Neural progenitor cell (in vitro differentiated cells): ENCODE measurements around the gene SIVA1. TPM values are rescaled to one million over a fixed set of nuclear protein-coding genes. Genes with fewer than 3 reads are reported as not detected.

Source experiments
- DNase-seq: peaks from one replicate; pipeline ENCODE4 v3.0.0-alpha.2; 2016; ENCODE audit warnings: low spot score
- H2AFZ ChIP-seq: fragments of 200-600 bp; sonication (generic); replicated peaks from 2 replicates; pipeline ENCODE4 v1.6.1; 2016; ENCODE audit warnings: antibody characterized with exemption
- H3F3A ChIP-seq: fragments of 200-600 bp; sonication (generic); 2 replicates; pipeline ENCODE4 v1.6.1; 2016; ENCODE audit warnings: antibody characterized with exemption, low read depth
- H3K27ac ChIP-seq: fragments of 200-600 bp; sonication (generic); 2 replicates; pipeline ENCODE4 v1.5.1; 2016; ENCODE audit warnings: mild to moderate bottlenecking
- H3K27me3 ChIP-seq: fragments of 200-600 bp; sonication (generic); 2 replicates; pipeline ENCODE4 v1.6.1; 2016; ENCODE audit warnings: mild to moderate bottlenecking, moderate library complexity
- H3K36me3 ChIP-seq: fragments of 200-600 bp; sonication (generic); 2 replicates; pipeline ENCODE4 v1.5.1; 2016
- H3K4me1 ChIP-seq: fragments of 200-600 bp; sonication (generic); 2 replicates; pipeline ENCODE4 v1.6.1; 2016; ENCODE audit warnings: mixed run types
- H3K4me2 ChIP-seq: fragments of 200-600 bp; sonication (generic); 2 replicates; pipeline ENCODE4 v1.6.1; 2016
- H3K4me3 ChIP-seq: fragments of 200-600 bp; sonication (generic); 2 replicates; pipeline ENCODE4 v1.5.1; 2016
- H3K79me2 ChIP-seq: fragments of 200-600 bp; sonication (generic); 2 replicates; pipeline ENCODE4 v1.6.1; 2016; ENCODE audit warnings: low read depth
- H3K9ac ChIP-seq: fragments of 200-600 bp; sonication (generic); 2 replicates; pipeline ENCODE4 v1.6.1; 2016
- H3K9me3 ChIP-seq: fragments of 200-600 bp; sonication (generic); 2 replicates; pipeline ENCODE4 v1.5.1; 2016; ENCODE audit warnings: low read depth
- H4K20me1 ChIP-seq: fragments of 200-600 bp; sonication (generic); 2 replicates; pipeline ENCODE4 v1.6.1; 2016; ENCODE audit warnings: low read depth
- H3K27ac Mint-ChIP-seq: 3 replicates; pipeline ENCODE4 v1.8.0; 2021; ENCODE audit warnings: mixed read lengths
- H3K27me3 Mint-ChIP-seq: 2 replicates; pipeline ENCODE4 v1.8.0; 2022; ENCODE audit warnings: low read depth, mild to moderate bottlenecking, inconsistent platforms, moderate library complexity, mixed read lengths; ENCODE audit not compliant: insufficient read depth
- H3K36me3 Mint-ChIP-seq: 3 replicates; pipeline ENCODE4 v1.8.0; 2021; ENCODE audit warnings: mixed read lengths
- H3K4me1 Mint-ChIP-seq: 3 replicates; pipeline ENCODE4 v1.8.0; 2021; ENCODE audit warnings: mixed read lengths
- H3K4me3 Mint-ChIP-seq: 3 replicates; pipeline ENCODE4 v1.8.0; 2021; ENCODE audit warnings: mild to moderate bottlenecking, moderate library complexity, mixed read lengths
- H3K9me3 Mint-ChIP-seq: 3 replicates; pipeline ENCODE4 v1.8.0; 2020; ENCODE audit warnings: mixed read lengths
- CTCF ChIP-seq: fragments of 200-600 bp; sonication (generic); IDR thresholded peaks from 2 replicates; pipeline ENCODE4 v1.5.1; 2017; ENCODE audit warnings: antibody characterized with exemption, mild to moderate bottlenecking
- EZH2 ChIP-seq: fragments of 200-600 bp; sonication (generic); IDR thresholded peaks from 2 replicates; pipeline ENCODE4 v1.6.1; 2017; ENCODE audit warnings: antibody characterized with exemption, mild to moderate bottlenecking, moderate library complexity
- EZH2phosphoT487 ChIP-seq: fragments of 200-600 bp; sonication (generic); IDR thresholded peaks from 2 replicates; pipeline ENCODE4 v1.6.1; 2017; ENCODE audit warnings: antibody characterized with exemption
- total RNA-seq: library from RNA; depleted of rRNA; stranded (reverse); fragments of >200 nt; gene quantifications from 2 replicates; pipeline ENCODE4 v1.2.3, GENCODE V29; 2015; ENCODE audit warnings: low replicate concordance

The SIVA1 gene
- total RNA-seq, 1 donor from 2014 or later, result 139 TPM

DNA sequence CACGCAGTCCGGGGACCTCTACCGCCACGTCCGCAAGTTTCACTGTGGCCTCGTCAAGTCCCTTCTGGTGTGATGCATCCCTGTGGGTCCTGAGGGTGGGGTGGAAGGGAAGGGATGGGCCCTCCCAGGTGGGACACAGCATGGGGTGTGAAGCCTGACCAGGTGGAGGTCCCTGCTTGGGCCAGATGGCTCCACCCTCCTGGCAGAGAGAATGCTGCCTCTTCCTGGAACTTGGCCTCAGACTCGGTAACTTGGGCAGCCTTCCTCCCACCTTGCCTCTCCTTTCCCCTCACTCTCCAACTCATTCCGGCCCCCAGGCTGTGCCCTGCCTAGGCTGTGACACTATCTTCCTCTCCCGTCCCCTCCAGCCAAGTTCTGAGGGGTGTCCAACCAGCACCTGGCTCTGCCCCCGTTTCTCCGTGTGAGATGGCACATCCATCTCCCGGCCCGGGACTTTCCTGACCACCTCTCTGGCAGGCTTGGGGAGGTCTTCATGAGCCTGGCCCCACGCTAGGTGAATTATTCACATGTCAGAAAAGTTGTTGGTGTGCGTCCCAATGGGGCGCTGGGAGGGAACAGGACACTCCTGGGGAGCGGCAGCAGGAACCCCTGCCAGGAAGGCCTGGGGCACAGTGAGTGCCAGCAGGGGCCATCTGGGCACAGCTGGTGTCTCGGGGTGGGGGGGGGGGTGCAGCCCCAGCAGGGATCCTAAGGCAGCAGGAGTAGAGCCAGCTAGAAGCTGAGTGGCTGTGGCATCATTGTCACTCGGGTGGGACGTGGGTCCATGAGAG is 49.6 kb downstream of the SIVA1 start:
- H3K4me3 ChIP-seq, result no peak overlapping the region
- H3K9me3 ChIP-seq, result no peaks in the 10 kb centered on the region
- no peak overlapping the region for H2AFZ ChIP-seq
- Mint-ChIP-seq H3K9me3 (peaks cover 2% of the 10 kb centered on the region), H3K27ac (no peak overlapping the region), H3K4me3 (peak overlapping the region; percentile 71), H3K4me1 (peaks cover 15% of the 10 kb centered on the region), H3K27me3 (peaks cover 35% of the 10 kb centered on the region), H3K36me3 (no peaks in the 10 kb centered on the region)
- no peaks in the 10 kb centered on the region for H3K79me2 ChIP-seq
- no peak overlapping the region for H3K27ac ChIP-seq
- no peak for DNase-seq
- peaks cover 62% of the 10 kb centered on the region for H3K27me3 ChIP-seq
- H4K20me1 ChIP-seq, result peaks cover 14% of the 10 kb centered on the region
- no peak overlapping the region for H3K9ac ChIP-seq
- peaks cover 19% of the 10 kb centered on the region for H3F3A ChIP-seq
- H3K36me3 ChIP-seq, result no peaks in the 10 kb centered on the region
- no peak for TF ChIP-seq EZH2
- H3K4me1 ChIP-seq, result peaks cover under 1% of the 10 kb centered on the region
- no peak overlapping the region for H3K4me2 ChIP-seq

DNA sequence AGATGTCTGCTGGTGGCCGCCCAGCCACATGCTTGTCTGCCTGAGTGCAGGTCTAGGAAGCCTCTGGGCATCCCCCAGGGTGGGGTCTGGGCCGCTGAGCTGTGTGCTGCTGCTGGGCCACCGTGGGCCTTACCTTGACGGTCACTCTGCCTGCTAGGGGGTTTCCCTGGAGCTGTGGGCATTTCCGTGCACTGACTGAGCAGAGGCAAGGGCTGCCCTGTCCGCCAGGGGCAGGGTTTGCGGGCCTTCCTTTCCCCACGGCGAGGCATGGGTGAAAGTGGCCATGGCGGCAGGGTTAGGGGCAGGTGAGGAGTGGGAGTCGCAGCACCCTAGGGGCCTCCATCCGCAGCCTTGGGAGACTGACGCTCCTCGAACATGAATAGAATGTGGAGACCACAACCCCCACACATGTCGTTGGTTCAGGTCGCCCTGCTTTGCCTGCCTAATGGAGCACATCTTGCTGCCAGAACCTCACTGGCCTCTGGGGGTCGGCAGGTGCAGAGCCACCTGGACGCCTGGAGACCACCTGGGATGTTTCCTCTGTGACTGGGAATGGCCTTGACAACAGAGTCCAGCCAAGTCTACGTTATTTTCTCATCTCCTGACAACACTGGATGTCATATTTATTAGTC is 50.4 kb downstream of the SIVA1 start:
- no peaks in the 10 kb centered on the region for H3K79me2 ChIP-seq
- peaks cover 14% of the 10 kb centered on the region for H4K20me1 ChIP-seq
- H3K4me1 ChIP-seq, result no peaks in the 10 kb centered on the region
- Mint-ChIP-seq H3K4me3 (no peak overlapping the region), H3K27ac (no peak overlapping the region), H3K4me1 (peaks cover 15% of the 10 kb centered on the region), H3K36me3 (no peaks in the 10 kb centered on the region), H3K9me3 (peaks cover 2% of the 10 kb centered on the region), H3K27me3 (peaks cover 34% of the 10 kb centered on the region)
- H3K27ac ChIP-seq, result no peak overlapping the region
- H3K4me2 ChIP-seq, result no peak overlapping the region
- H3F3A ChIP-seq, result peaks cover 18% of the 10 kb centered on the region
- H3K36me3 ChIP-seq, result no peaks in the 10 kb centered on the region
- peaks cover 54% of the 10 kb centered on the region for H3K27me3 ChIP-seq
- no peaks in the 10 kb centered on the region for H3K9me3 ChIP-seq
- H3K9ac ChIP-seq, result no peak overlapping the region
- TF ChIP-seq EZH2phosphoT487 (no peak), CTCF (no peak), EZH2 (no peak)
- no peak overlapping the region for H2AFZ ChIP-seq
- no peak overlapping the region for H3K4me3 ChIP-seq
- DNase-seq, result no peak

DNA sequence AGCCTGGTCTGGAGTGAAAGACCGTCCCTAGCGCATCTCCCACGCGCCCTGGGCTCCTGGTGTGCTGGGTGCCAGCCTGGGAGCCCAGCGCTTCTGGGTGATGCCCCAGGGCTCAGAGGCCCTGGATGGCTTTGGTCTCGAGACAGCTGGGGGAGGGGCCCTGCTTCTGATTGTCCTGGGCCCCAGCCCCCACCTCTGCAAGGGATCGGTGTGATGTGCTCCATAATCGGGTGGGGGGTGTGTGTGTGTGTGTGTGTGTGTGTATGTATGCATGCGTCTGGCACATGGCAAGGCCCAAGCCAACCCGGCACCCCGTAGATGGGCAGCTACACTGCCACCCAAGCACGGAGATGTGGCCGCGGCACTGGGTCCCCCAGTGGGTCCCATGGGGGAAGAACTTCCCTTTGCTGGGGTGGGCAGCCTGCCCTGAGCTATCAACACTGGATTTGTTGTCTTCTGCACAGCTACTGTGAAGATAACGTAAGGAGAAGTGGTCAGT is 51.0 kb downstream of the SIVA1 start:
- H3K27ac Mint-ChIP-seq, result no peak overlapping the region
- H3K27me3 ChIP-seq, result peaks cover 48% of the 10 kb centered on the region
- H4K20me1 ChIP-seq, result peaks cover 14% of the 10 kb centered on the region
- H3K9me3 ChIP-seq, result no peaks in the 10 kb centered on the region
- H3K4me1 ChIP-seq, result no peaks in the 10 kb centered on the region
- peaks cover 16% of the 10 kb centered on the region for H3F3A ChIP-seq
- no peak for TF ChIP-seq EZH2phosphoT487
- TF ChIP-seq EZH2, result no peak
- TF ChIP-seq CTCF, result no peak
- H3K36me3 Mint-ChIP-seq, result no peaks in the 10 kb centered on the region
- no peak overlapping the region for H3K9ac ChIP-seq
- H2AFZ ChIP-seq, result no peak overlapping the region
- H3K4me3 Mint-ChIP-seq, result no peak overlapping the region
- peaks cover 2% of the 10 kb centered on the region for H3K9me3 Mint-ChIP-seq
- H3K79me2 ChIP-seq, result no peaks in the 10 kb centered on the region
- H3K27me3 Mint-ChIP-seq, result peaks cover 29% of the 10 kb centered on the region
- H3K4me1 Mint-ChIP-seq, result peaks cover 14% of the 10 kb centered on the region
- H3K36me3 ChIP-seq, result no peaks in the 10 kb centered on the region
- no peak overlapping the region for H3K27ac ChIP-seq
- DNase-seq, result no peak
- no peak overlapping the region for H3K4me3 ChIP-seq
- no peak overlapping the region for H3K4me2 ChIP-seq
